Skeletal muscle tissue (tissue), 4 donors: Measurements from ENCODE around the gene RNF41. TPM values are rescaled to one million over a fixed set of nuclear protein-coding genes. Genes with fewer than 3 reads are reported as not detected.
"Not testable (repeated sequence)": the region's sequence is repeated elsewhere in the genome, so short reads cannot be mapped to it uniquely, and the experiment has no call there.

Experiments used
- H3K27ac ChIP-seq: one replicate; pipeline ENCODE4 v1.7.0; 2013; ENCODE audit warnings: mild to moderate bottlenecking, low read depth, low read length, inconsistent platforms
- H3K27me3 ChIP-seq, 3 donors: one replicate each; pipeline ENCODE4 v1.7.0; 2013; ENCODE audit warnings: low read length in 3 of 3; ENCODE audit not compliant: control insufficient read depth in 3 of 3, insufficient read depth in 3 of 3
- H3K36me3 ChIP-seq, 3 donors: one replicate each; pipeline ENCODE4 v1.7.0; 2013; ENCODE audit warnings: low read length in 3 of 3; ENCODE audit not compliant: control insufficient read depth in 3 of 3, insufficient read depth in 3 of 3
- H3K4me1 ChIP-seq, 3 donors: one replicate each; pipeline ENCODE4 v1.7.0; 2013; ENCODE audit warnings: low read length in 3 of 3, mild to moderate bottlenecking in 3 of 3; ENCODE audit not compliant: control insufficient read depth in 3 of 3, insufficient read depth in 3 of 3
- H3K4me3 ChIP-seq, 3 donors: one replicate each; pipeline ENCODE4 v1.7.0; 2013; ENCODE audit warnings: low read length in 3 of 3
- H3K9ac ChIP-seq, 3 donors: one replicate each; pipeline ENCODE4 v1.7.0; 2013; ENCODE audit warnings: low read length in 3 of 3, mild to moderate bottlenecking in 3 of 3, moderate library complexity in 2 of 3, low read depth in 1 of 3
- H3K9me3 ChIP-seq, 3 donors: one replicate each; pipeline ENCODE4 v1.7.0; 2013; ENCODE audit warnings: low read length in 3 of 3; ENCODE audit not compliant: control insufficient read depth in 3 of 3
- total RNA-seq: library from RNA; depleted of rRNA; stranded (reverse); fragments of >200 nt; gene quantifications from one replicate; pipeline ENCODE4 v1.2.3, GENCODE V29; 2014
- donor health status: Osteomylitis.

RNF41 gene
- total RNA-seq, 1 donor from 2014 or later: 30.8 TPM

- Histone ChIP-seq H3K4me1 (peaks cover 48 to 73% (median 62%) of the 10 kb centered on the region in 3 donors), H3K36me3 (peaks cover 30 to 38% (median 38%) of the 10 kb centered on the region in 3 donors), H3K27ac (peak overlapping the region; percentile 75), H3K27me3 (no peaks in the 10 kb centered on the region), H3K4me3 (peak overlapping the region; percentile 77 to 99 (median 78)), H3K9ac (peak overlapping the region; percentile 70 to 83 (median 80)), H3K9me3 (no peaks in the 10 kb centered on the region)
Measured at GRCh38 chr12:56157201-56158028, 64.3 kb downstream of the RNF41 start.

DNA sequence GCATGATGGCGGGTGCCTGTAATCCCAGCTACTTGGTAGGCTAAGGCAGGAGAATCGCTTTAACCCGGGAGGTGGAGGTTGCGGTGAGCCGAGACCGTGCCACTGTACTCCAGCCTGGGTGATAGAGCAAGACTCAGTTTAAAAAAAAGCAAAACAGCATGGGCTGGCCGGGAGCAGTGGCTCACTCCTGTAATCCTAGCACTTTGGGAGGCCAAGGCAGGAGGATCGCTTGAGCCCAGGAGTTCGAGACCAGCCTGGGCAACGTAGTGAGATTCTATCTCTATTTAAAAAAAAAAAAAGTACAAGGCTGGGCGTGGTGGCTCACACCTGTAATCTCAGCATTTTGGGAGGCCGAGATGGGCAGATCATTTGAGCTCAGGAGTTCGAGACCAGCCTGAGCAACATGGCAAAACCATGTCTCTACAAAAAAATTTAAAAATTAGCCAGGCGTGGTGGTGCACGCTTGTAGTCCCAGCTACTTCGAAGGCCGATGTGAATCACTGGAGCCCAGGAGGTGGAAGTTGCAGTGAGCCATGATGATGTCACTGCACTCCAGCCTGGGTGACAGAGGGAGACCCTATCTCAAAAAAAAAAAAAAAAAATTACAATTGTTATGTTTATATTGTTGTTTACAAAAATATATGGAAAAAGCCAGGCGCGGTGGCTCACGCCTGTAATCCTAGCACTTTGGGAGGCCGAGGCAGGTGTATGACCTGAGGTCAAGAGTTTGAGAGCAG, 65.1 kb downstream of the RNF41 start:
- Histone ChIP-seq H3K4me3 (peak overlapping the region in 2 of 3 donors; percentile 77 to 78), H3K36me3 (peaks cover 24 to 31% (median 31%) of the 10 kb centered on the region in 3 donors), H3K4me1 (peaks cover 48 to 72% (median 61%) of the 10 kb centered on the region in 3 donors), H3K9ac (peak overlapping the region in 2 of 3 donors; percentile 80 to 83), H3K27ac (peak overlapping the region; percentile 75)
- H3K9me3 ChIP-seq, H3K27me3 ChIP-seq: not testable (repeated sequence)

GRCh38 chr12:56155256-56155845, 66.4 kb downstream of the RNF41 start:
- no peaks in the 10 kb centered on the region for H3K9me3 ChIP-seq
- H3K27ac ChIP-seq: peak overlapping the region; percentile 98
- peak overlapping the region in 1 of 3 donors; percentile 64 for H3K4me3 ChIP-seq
- H3K4me1 ChIP-seq: peaks cover 40 to 64% (median 55%) of the 10 kb centered on the region in 3 donors
- H3K36me3 ChIP-seq: peaks cover 12 to 19% (median 18%) of the 10 kb centered on the region in 3 donors
- peak overlapping the region in 1 of 3 donors; percentile 88 for H3K9ac ChIP-seq
- no peaks in the 10 kb centered on the region for H3K27me3 ChIP-seq

GRCh38 chr12:56154818-56155217, 66.9 kb downstream of the RNF41 start:
- Histone ChIP-seq H3K9ac (peak overlapping the region in 2 of 3 donors; percentile 43 to 88), H3K27me3 (no peaks in the 10 kb centered on the region), H3K36me3 (peaks cover 12 to 17% (median 14%) of the 10 kb centered on the region in 3 donors), H3K27ac (peak overlapping the region; percentile 98), H3K9me3 (no peaks in the 10 kb centered on the region), H3K4me1 (peaks cover 35 to 59% (median 50%) of the 10 kb centered on the region in 3 donors), H3K4me3 (peak overlapping the region in 2 of 3 donors; percentile 6 to 83)

DNA sequence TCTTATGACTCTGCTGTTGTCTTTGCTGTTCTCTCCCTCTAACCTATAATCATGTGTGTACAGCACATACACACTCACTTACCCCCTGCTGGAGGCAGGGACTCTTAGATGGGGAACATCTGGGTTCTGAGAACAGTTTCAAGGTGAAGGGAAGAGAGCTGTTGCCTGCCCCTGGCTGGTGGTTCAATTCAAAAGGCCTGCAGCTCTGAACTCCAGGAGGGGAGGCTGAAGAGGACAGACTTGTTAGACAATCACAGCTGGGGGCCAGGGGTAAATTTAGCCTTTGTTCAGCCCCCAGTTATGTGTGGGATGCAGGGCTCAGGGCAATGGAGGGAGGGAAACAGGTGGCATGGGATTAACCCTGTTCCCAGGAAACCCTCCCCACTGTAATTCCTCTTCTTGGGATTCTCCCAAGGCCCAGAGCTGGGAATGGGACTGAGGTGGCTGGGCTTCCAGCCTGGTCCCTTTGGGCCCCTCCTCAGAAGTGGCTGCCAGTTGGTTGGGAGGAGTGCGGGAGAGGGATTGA, 67.4 kb downstream of the RNF41 start:
- Histone ChIP-seq H3K27ac (peak overlapping the region; percentile 98), H3K4me3 (peak overlapping the region; percentile 60 to 83 (median 81)), H3K27me3 (no peaks in the 10 kb centered on the region), H3K9me3 (no peaks in the 10 kb centered on the region), H3K9ac (peak overlapping the region; percentile 51 to 92 (median 88)), H3K4me1 (peaks cover 31 to 54% (median 45%) of the 10 kb centered on the region in 3 donors), H3K36me3 (peaks cover 9 to 13% (median 10%) of the 10 kb centered on the region in 3 donors)

DNA sequence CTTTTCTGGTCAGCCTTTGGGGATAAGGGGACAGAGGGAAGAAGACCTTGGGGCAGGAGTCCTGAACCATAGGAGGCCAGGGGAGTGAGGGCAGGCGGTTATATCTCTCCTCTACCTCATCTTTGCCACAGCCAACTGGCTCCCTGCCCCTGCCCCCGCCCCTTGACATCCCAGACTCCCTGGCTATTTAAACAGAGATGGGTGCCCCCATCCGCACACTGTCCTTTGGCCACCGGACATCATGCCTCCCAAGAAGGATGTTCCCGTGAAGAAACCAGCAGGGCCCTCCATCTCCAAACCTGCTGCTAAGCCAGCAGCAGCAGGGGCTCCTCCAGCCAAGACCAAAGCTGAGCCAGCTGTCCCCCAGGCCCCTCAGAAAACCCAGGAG, 68.0 kb downstream of the RNF41 start:
- Histone ChIP-seq H3K27me3 (no peaks in the 10 kb centered on the region), H3K4me3 (peak overlapping the region; percentile 60 to 83 (median 81))

DNA sequence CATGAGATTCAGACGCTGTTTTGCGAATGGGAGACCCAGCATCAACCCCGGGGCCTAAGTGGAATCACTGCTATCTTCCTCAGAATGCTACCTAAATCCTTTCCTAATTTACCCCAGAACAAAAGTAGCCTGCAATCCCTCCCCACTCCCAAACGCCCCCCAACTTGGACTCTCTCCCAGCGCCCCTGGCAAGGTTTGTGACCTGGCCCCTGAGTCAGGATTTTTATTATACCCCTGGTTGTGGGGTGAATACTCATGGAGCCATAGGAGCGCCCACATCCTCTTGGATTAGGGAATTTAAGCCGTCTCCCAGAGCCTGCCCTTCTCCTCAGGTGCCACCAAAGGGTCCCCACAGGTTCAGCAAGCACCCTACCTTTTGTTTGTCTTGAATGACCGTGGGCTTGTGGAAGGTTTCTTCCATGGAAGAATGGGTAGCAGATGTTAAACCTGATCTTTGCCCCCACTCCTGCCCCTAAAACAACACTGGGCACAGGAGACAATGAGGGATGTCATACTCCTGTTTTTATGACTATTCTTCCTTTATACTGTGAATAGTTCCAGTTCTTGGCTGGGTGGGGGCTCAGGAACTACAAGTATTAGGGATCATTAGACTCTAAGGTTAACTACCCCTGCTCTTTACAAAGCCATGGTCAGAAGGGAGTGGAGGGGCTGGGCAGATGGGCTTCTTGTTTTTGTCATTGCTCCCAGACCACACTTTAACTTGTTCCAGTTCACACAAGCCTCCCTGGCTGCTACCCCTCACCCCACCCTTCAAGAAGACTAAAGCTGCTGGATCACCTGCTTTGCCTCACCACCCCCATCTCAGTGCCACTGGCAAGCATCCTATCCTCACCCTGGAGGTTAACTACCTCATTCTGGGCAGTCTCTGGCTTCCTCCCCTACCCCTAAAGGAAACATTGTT, 68.7 kb downstream of the RNF41 start:
- Histone ChIP-seq H3K9ac (peak overlapping the region; percentile 86 to 92 (median 88)), H3K4me1 (peaks cover 31 to 48% (median 41%) of the 10 kb centered on the region in 3 donors), H3K4me3 (peak overlapping the region; percentile 81 to 88 (median 83)), H3K27me3 (no peaks in the 10 kb centered on the region), H3K36me3 (peaks cover 7 to 13% (median 10%) of the 10 kb centered on the region in 3 donors), H3K27ac (peak overlapping the region; percentile 98), H3K9me3 (no peaks in the 10 kb centered on the region)

More for the DNA sequence above, 68.0 kb downstream of the RNF41 start:
- peak overlapping the region; percentile 98 for H3K27ac ChIP-seq
- H3K9me3 ChIP-seq: no peaks in the 10 kb centered on the region
- H3K9ac ChIP-seq: peak overlapping the region; percentile 67 to 92 (median 88)
- peaks cover 9 to 13% (median 10%) of the 10 kb centered on the region in 3 donors for H3K36me3 ChIP-seq
- peaks cover 31 to 48% (median 41%) of the 10 kb centered on the region in 3 donors for H3K4me1 ChIP-seq
